ENCODE results near the gene OFD1.
A peak's percentile ranks its signal among the peaks of the same experiment; 100 is the strongest.

Gene OFD1

GRCh38 chrX:13780868-13781427 lies 46.4 kb downstream of the OFD1 start:
- DNase-seq = peak in 10 of 42 donors; percentile 26 to 67 (median 43)
- intact Hi-C loops (cut with DNase I) = no loop called here

GRCh38 chrX:13786048-13786447 lies 51.5 kb downstream of the OFD1 start:
- no peak for DNase-seq
- intact Hi-C loops (cut with DNase I) = no loop called here

DNA sequence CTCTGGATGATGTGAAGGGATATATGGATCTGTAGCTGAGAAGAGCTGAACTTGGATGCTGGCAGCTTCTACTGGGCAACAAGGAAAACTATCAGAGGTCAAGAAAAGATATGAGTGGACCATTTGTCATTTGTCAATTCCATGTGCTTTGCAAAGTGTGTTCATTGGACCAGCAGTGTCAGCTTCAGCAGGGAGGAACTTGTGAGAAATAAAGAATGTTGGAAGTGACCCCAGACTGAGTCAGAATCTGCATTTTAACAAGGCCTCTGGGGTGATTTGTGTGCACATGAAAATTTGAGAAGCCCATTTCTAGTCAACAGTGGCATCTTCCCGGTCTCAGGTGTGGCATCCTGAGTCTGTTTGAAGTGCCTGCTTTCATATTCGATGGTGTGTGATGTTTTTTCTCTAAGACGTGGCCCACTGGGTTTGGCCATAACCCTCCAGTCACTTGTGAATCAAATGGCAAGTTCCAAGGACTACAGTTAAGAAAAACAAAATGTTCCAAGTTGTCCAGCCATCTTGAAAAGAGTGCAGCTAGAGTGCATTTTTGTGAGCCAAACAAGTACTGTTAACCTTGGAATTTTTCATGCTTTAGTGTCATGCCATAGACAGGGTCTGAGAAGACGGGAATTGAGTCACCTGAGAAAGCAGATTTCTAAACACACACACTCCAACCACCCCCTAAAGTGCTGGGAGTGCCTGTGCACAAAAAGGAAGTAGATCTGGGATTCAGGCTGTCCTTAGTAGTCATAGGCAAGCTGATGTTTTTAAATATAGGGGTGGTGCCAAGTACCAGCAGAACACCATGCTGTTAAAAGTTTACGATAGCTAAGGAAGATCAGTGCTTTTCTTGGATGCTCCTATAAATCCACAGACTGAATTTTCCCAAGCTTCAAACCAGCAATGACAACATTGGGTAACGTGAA lies 55.9 kb downstream of the OFD1 start:
- intact Hi-C loops (cut with DNase I) = loop anchor here (10.0 kb wide), 1 partner anchor 104 kb away; no protein-coding TSS in a partner anchor
- DNase-seq = no peak

GRCh38 chrX:13791145-13791544 lies 56.6 kb downstream of the OFD1 start:
- DNase-seq = no peak
- intact Hi-C loops (cut with DNase I) = loop anchor here (10.0 kb wide), 1 partner anchor 104 kb away; no protein-coding TSS in a partner anchor

- intact Hi-C loops (cut with DNase I) = loop anchor here (10.0 kb wide), 1 partner anchor 103 kb away; no protein-coding TSS in a partner anchor
- peak in 39 of 42 donors; percentile 31 to 84 (median 61) for DNase-seq
Observed at GRCh38 chrX:13791559-13791958, 57.0 kb downstream of the OFD1 start.

DNA sequence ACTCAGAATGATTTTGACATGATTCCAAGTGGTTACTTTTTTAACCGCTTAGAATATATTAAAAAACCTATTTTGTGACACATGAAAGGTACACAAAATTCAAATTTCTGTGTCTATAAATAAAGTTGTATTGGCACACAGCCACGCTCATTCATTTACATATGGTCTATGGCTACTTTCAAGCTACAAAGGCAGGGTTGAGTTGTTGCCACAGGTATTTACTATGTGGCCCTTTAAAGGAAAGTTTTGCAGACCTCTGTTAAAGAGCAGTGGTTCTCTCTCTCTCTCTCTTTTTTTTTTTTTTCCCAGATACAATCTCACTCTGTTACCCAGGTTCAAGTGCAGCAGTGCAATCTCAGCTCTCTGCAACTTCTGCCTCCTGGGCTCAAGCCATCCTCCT lies 59.3 kb downstream of the OFD1 start:
- DNase-seq = no peak
- intact Hi-C loops (cut with DNase I) = loop anchor here (10.0 kb wide), 1 partner anchor 101 kb away; no protein-coding TSS in a partner anchor

DNA sequence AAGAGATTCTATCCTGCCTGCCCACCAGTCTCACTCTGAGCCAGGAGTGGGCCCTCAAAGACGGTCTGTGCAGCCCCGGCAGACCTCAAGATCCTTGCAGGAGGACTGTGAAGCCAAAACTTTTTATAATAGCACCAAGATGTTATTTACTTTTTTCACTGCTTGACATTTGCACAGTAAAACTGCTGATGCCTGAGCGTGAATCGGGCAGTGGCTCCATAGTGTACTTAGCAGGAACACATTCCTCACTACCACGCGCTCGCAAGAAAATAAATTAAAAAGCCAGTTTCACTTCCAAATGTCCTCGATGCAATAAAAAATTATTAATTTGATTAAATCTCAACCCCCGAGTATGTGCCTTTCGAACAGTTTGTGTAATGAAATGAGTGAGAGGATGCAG lies 59.9 kb downstream of the OFD1 start:
- intact Hi-C loops (cut with DNase I) = loop anchor here (10.0 kb wide), 1 partner anchor 100 kb away; no protein-coding TSS in a partner anchor
- no peak for DNase-seq

DNA sequence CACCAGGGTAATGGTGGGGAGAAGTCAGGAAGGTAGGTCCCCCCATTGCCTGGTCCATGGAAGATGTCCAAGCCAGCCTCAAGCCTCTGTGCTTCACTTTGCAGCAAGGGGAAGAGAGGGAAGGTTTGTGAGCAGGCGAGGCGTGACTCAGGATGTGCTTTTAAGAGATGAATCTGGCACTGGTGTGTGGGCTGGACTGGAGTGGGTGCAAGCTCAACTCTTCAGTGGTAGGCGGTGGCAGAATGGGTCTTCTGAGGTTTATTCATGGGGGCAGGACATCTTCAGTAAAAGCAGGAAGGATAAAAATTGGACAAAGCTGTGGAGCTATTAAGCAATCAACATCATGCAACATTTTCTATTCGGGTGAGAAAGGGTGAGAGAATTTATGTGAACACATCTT lies 63.0 kb downstream of the OFD1 start:
- peak in 36 of 42 donors; percentile 21 to 87 (median 62) for DNase-seq
- intact Hi-C loops (cut with DNase I) = loop anchor here (10.0 kb wide), 1 partner anchor 97 kb away; no protein-coding TSS in a partner anchor

- no peak for DNase-seq
Observed at GRCh38 chrX:13798184-13798583, 63.6 kb downstream of the OFD1 start.

GRCh38 chrX:13803116-13803515 lies 68.6 kb downstream of the OFD1 start:
- intact Hi-C loops (cut with DNase I) = no loop called here
- DNase-seq = no peak

More at GRCh38 chrX:13798184-13798583, 63.6 kb downstream of the OFD1 start:
- intact Hi-C loops (cut with DNase I) = loop anchor here (10.0 kb wide), 1 partner anchor 97 kb away; no protein-coding TSS in a partner anchor

GRCh38 chrX:13805241-13805640 lies 70.7 kb downstream of the OFD1 start:
- intact Hi-C loops (cut with DNase I) = no loop called here
- DNase-seq = no peak

GRCh38 chrX:13808293-13808692 lies 73.7 kb downstream of the OFD1 start:
- DNase-seq = no peak
- intact Hi-C loops (cut with DNase I) = no loop called here

DNA sequence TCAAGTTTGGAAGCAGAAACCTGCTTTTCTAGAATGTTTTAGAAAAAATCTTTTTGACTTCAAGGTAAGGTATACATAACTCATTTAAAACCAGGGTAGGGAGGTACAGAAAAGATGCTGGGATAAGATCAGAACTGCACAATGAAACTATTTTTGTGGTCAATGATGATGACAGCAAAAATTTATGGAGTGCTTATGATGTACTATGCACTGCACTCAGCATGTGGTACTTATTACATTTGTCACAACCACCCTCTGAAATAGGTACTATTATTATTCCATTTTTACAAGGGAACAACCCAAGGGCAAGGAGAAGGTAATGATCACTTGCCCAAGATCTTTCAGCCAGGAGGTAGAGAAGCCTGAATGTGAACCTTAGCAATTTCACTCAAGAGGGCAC lies 74.3 kb downstream of the OFD1 start:
- intact Hi-C loops (cut with DNase I) = no loop called here

GRCh38 chrX:13815664-13816063 lies 81.1 kb downstream of the OFD1 start:
- intact Hi-C loops (cut with DNase I) = no loop called here
- DNase-seq = no peak

More for the DNA sequence above, 74.3 kb downstream of the OFD1 start:
- no peak for DNase-seq

GRCh38 chrX:13816176-13816575 lies 81.6 kb downstream of the OFD1 start:
- intact Hi-C loops (cut with DNase I) = no loop called here
- DNase-seq = no peak

DNA sequence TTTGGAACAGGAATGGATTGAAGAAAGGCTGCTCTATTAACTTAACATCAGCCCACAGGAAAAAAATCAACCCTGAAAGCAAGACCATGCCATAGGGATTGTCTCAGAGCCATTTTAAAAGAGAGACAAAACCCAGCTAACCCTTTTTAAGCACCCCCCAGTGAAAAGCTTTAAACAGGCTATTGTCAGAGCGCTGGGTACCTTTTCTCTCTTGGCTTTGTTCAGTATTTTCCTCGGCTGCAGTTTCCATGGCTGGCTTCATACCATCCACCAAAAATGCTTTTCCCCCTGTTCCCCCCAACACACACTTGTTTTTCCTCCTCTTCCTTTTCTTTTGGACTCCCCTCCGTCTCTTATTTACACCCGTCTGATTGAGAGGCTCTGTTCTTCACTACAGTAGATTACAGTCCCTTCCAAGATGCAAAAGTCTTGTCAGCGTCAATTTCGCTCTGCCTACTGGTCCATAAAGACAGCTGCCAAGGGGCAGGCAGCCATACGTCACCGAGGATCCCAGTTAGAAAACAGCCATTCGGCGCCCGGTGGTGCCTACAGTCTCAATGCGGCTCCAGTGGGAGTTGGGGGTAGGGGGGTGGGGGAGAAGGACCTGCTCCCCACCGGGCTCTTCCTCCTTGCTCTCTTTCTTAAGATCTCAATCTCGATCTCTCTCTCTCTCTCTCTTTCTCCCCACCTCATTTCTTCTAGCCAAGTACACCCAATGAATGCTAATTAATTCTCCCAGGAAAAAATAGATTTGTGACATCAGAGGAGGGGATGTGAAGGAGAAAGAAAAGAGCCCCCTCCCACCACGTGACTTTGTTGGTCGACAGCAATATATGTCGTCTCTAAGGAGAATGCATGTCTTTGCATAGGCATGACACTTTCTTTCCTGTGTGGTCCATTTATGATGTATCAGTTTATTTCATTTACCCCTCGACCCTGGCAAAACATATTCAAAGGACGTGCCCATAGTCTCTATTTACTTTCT lies 82.4 kb downstream of the OFD1 start, which contains the start of gene GPM6B:
Gene GPM6B, minus strand, starts transcription at position 451 of the 985 bp plus-strand sequence. Its CDS starts 189 bp downstream, at position 262.
- intact Hi-C loops (cut with DNase I) = no loop called here

More for the DNA sequence above, 82.4 kb downstream of the OFD1 start, which contains the start of gene GPM6B:
- DNase-seq = peak; percentile 35 to 79 (median 60)

All from head of caudate nucleus (tissue), 42 donors.